ENCODE measurements around the gene TP73.
A peak's percentile ranks its signal among the peaks of the same experiment; 100 is the strongest.

The TP73 gene

DNA sequence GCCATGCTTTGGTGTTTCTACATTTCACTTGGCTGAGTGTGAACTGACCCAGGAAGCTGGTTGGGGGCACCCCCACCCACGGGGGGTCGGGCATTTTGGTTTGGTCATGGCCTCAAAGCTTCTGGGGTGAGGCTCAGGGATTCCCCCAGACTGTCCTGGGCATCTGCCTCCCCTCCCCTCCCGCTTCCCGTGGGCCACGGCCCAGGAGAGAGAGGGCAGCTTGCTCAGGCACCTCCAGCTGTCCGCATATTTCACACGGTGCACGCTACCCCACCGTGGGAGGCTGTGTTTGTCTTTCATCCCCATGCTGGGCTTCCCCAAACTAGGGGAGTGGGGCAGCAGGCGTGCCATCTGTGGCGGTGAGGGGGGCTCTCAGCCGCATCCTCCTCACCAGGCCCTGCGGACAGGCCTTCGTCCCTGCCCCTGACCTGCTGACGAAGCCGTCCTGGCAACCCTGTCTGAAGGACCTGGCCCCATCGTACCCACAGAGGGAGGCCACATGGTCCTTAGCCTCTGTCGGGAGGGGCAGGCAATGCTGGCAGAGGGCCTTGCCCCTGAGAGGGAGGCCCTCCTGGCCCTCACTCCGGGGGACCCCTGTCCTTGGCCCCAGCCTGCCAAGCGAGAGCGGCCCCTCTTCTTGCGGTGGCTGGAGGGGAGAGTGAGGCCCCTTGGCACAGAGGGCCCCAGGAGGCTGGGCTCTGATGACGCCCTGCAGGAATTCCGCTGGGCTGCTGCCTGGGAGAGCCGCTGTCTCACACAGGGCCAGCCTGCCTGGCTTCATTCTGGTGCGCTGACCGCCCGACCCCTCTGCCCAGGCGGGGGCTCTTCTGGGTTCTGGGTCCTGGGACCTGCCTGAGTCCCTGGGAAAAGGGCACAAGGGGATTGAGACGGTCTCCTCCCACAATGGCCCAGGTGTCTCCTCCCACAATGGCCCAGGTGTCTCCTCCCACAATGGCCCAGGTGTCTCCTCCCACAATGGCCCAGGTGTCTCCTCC, 22.1 kb downstream of the TP73 start:
- DNase-seq = no peak

DNA sequence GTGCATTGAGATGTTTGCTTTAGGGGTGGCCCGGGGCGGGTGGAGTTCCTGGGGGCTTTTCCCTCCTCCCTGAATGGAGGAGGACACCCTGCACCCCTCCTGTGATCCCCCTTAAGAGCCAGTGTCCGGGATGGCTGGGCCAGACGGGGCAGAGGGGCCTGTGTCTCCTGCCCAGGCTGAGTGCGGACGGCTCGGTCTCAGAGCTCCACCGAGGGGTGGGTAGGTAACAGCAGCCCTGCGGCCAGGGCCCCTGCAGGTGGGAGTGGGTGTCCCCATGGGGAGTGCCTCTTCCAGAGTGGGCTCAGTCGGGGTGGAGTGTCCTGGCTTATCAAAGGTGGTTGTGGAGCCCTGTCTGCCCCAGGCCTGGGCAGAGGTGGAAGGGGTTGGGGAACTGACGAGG, 23.1 kb downstream of the TP73 start:
- DNase-seq = no peak

DNA sequence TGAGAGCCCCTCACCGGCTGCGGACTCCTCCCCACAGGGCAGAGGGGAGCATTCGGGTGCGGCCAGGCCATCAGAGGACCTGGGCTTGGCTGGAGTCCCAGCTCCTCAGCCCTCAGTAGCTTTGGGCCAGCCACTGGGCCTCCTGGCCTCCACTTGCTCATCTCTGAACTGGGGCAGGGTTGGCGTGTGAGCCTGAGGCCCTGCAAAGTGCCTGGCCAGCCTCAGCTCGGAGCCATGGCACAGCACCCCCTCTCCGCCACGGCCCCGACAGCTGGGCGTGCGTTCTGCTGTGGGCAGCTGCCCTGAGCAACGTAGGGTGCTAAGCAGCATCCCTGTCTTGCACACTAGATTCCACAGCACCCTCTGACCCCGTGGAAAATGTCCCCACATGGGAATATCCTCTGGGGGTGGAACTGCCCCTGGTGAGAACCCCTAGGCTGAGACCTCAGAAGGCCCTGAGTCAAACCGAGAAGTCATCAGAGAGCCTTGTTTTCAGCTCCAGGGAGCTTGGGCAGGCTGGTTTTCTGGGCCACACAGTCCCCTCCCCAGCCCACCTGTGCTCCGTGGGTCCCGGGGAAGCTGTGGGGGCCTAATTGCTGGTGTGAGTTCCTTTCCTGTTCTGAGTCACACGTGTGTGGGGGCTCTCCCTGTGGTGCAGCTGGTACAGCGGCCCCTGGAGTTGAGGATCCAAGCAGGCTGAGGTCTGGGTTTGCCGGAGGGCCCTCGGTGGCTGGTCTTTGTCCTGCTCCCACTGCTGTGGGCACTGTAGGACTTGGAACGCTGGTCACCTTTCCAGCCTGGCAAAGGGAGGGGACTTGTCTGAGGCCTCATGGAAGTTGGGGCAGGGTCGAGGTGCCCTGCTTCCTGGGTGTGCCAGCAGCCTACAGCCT, 24.5 kb downstream of the TP73 start:
- peak; percentile 27 to 41 for DNase-seq

DNA sequence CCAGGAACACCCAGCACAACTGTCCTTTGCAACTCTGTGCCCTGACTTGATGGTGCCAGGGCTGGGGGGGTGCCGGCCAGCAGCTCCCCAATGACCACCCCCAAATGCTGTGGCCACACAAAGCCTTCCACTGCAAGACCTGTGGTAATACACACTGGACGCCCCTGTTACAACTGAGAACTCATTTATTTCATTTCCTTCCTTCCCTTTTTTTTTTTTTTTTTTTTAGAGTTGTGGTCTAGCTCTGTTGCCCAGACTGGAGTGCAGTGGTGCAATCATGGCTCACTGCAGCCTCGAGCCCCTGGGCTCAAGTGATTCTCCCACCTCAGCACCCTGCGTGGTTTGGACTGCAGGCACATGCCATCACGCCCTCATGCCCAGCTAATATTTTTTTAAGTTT, 25.2 kb downstream of the TP73 start:
- peak; percentile 35 to 45 for DNase-seq

DNA sequence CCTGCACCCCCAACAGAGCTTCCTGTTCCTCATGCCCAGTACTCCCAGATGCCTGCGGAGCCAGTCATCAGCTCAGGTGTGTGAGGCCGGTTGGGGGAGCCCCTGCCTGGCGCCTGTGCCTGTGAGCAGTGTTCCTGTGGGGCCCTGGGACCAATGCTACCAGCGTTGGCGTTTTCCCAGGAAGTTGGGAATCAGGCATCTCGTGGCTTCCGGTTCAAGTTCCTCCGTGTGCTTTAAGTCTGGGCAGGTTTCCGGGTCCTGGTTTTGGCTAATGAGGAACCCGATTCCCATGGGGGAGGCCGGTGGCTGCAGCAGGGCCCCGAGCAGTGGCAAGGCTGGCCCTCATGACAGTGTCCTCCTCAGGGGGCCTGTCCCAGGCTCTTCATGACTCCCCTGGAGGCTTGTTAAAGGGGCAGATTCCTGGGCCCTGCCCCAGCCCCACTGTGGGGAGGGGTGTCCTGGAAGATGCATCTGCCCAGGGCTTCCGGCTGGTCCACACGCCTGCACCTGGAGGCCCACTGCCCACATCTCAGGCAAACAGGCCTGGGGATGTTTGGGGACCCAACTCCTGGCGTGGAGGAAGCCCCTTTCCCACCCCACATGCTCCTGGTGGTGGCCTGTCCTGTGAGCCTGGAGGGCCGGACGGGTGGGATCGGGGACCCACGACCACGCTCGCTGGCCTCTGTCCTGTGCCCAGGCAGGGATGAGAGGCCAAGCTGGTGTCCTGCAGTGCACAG, 26.2 kb downstream of the TP73 start:
- peak in 1 of 2 experiments; percentile 18 for DNase-seq

DNA sequence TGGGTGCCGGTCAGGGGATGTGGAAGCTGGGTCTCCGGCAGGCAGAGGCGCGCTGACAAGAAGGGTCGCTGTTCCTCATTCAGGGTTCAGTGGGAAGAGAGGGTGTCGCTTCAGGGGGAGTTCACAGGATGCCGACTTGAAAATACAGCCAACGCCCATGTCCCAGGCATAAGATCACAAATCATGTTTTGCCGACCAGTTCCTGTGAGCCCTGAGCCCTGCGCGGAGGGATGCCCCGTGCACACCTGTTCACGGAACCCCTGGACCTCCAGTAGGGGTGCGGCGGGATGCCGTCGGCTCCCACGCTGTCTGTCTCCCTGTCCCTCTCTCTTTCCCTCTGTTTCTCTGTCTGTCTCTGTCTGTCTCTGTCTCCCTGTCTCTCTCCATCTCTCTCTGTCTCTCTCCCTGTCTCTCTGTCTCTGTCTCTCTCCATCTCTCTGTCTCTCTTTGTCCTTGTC, 26.8 kb downstream of the TP73 start:
- DNase-seq = no peak

DNA sequence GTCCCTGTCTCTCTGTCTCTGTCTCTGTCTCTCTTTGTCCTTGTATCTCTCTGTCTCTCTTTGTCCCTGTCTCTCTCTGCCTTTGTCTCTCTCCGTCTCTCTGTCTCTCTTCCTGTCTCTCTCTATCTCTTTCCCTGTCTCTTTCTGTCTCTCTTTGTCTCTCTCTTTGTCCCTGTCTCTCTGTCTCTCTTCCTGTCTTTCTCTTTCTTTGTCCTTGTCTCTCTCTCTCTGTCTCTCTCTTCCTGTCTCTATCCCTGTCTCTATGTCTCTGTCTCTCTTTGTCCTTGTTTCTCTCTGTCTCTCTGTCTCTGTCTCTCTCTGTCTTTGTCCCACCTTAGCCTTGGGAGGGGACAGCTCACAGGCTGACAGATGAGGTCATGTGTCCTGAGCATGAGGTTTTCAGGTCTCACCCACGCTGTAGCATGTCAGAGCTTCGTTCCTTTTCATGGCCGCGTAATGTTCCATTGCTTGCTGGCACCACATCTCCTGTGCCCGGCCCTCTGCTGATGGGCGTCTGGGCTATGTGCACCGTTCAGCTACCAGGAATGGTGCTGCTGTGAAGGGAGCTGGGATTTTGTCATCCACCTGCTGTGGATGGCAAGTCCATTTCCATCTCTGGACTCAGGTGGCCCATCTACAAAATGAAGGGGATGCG, 27.6 kb downstream of the TP73 start:
- no peak for DNase-seq

DNA sequence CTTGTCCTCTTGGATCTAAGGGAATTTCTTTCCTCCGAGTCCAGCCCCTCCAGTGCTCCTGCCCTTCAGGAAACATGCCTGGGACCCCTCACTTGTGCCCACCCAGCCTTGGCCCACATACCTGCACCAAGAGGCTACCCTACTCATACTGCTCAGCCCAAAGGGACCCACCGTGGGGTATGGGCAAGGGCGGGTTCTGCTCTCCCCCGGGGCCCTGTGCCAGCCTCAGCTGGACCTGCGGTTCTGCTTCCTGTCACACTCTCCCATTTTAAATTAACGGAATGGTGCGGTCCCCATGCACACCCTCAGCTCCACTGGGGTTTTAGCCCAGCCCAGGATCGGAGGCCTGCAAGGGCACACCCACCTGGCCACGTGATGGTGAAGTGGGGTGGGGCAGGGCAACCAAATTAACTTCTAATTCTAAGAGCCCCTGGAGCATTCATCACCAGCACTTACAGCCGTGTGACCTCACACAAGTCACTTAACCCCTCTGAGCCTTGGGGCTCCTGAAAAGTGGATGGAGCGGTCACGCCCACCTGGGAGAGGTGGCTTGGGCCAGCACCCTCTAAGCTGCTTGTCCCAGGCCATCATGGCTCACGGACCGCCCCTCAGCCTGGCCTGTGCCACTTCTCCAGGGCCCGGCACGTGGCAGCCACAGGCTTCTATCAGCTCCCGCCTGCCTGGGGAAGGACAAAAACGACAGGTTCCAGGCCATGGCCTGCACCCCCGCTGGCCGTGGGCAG, 28.3 kb downstream of the TP73 start:
- no peak for DNase-seq

DNA sequence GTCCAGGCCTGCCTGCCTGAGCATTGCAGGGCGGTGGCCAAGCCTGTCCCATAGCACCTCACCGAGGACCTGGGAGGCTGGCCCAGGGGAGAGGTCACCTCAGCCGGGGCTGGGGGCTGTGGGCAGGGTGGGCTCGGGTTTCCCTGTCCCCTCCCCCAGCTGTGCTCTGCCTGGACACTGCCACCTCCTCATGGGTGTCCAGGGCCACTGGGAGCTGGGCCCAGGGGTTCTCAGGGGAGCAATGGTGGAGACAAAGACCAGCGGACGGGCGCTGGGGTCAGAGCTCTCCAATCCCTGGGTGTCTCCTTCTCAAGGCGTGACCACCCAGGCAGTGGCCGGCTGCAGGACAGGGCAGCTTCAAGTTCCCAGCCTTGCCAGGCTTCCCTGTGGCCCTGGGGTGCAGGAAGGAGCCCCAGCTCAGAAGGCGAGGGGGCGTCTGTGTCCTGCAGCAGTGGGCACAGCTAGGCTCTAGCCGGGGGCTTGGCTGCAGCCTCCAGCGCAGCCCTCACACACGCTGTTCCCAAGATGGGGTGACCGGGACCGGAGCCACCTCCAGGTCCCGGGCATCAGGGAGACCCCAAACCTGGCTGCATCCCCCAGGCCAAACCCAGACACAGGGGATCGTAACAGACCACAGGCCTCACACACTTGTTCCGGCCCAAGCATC, 29.0 kb downstream of the TP73 start:
- DNase-seq = no peak

DNA sequence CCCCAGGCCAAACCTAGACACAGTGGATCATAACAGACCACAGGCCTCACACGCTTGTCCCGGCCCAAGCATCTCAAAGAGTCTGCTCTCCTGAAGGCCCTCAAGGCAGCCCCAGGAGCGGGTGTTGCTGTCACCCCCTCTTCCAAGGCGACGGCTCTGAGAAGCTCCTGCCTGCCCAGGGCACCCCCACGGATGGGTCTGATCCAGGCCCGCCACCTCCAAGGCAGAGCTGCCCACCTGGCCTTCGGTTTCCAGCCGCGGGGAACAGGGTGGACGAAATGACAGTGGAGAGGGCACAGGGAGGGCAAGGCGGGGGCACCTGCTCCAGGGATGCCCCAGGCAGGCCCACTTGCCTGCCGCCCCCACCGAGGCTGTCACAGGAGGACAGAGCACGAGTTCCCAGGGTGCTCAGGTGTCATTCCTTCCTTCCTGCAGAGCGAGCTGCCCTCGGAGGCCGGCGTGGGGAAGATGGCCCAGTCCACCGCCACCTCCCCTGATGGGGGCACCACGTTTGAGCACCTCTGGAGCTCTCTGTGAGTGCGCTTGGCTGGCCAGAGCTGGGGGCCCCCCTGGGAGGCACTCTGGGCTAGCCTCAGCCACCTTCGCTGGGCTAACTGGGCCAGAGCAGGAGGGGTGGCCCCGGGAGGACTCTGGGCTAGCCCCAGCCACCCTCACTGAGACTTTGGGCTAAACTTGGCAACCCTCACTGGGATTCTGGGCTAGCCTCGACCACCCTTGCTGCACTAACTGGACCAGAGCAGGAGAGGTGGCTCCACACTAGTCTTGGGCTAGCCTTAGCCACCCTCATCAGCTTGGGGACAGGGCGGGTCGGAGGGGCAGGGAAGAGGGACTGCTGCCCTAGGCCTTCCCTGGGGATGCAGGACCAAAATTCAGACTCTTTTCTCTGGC, 29.8 kb downstream of the TP73 start:
- DNase-seq = no peak

DNA sequence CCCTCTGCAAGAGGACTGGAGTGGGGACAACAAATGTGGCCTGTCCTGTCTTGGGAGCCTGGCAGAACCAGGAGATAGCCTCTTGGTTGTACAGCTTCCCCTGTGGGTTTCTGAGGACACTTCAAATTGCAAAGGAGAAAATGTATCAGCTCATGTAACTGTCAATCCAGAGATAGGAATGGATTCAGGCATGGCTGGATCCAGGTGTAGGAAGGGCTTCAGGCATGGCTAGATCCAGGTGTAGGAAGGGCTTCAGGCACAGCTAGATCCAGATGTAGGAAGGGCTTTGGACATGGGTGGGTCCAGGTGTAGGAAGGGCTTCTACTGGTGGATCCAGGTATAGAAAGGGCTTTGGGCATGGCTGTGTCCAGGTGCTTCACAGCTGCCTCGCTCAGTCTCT, 30.9 kb downstream of the TP73 start:
- no peak for DNase-seq

DNA sequence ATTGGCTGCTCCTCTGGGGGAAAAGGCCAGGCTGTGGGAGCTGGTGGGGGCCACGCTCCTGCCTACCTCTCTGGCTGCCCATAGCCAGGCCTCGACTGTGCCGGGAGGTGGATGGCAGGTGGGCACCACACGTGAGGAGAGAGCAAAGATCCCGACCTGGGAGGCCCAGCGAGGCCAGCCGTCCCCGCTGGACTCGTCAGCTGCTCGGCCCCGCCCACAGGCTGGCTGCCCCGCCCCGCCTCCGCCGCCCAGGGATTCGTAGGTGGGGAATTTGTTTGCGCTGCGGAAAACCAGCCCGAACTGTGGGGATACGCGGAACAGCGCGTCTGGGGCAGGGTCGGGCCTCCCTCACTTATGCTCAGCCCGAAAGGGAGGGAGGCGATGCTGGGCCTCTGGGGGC, 31.7 kb downstream of the TP73 start:
- DNase-seq = no peak

DNA sequence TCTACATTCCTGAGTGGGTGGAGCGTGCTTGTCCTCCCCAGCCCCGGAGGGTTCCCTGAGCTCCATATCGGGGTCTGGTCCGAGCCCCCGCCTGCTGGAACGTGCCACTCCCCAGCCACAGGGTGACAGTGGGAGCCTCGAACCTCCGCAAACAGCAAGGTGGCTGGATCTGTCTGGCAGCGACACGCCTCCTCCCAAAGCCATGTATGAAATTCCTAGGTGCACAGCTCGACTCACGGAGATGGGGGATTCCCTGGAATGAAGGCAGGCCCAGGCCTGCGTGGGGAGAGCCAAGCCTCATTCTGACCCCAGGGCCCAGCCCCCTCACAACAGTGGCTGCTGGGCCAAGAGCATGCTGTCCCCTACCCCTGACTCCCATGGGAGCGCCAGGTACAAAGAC, 32.9 kb downstream of the TP73 start:
- DNase-seq = no peak

DNA sequence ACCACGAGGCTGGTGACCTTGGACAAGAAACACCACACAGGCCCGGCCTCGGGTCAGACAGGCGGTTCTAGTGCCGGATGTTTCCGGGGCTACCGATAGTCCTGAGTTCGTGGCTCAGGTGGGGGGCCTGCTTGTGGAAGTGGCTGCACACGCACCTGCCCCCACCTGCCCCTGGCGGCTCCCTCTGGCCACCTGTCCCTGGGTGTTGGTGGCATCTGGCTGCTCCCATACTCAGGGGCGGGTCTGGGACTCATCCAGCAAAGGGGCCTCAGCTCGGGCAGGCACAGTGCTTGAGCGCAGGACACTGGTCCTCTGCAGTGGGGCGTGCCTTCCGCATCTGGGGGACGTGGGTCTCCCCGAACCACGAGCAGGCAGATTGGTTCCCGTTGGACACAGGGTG, 33.6 kb downstream of the TP73 start:
- DNase-seq = no peak

DNA sequence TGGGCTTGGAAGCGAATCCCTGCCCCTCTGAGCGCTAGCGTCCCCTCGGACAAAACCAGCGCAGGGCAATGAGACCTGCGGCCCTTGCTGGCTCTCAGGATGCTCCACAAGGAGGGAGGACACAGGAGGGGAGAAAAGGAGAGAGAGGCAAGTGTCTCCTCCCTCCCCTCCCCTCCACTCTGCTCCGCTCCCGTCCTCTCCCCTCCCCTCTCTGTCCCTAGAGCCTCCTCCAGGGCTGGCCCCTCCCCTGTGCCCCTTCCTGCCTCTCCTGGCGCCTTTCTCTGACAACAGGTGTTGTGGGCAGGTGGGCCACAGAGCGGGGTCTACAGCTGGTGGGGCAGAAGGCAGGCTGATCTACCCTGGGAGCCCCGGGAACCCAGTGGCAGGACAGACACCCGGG, 35.2 kb downstream of the TP73 start:
- DNase-seq = no peak

DNA sequence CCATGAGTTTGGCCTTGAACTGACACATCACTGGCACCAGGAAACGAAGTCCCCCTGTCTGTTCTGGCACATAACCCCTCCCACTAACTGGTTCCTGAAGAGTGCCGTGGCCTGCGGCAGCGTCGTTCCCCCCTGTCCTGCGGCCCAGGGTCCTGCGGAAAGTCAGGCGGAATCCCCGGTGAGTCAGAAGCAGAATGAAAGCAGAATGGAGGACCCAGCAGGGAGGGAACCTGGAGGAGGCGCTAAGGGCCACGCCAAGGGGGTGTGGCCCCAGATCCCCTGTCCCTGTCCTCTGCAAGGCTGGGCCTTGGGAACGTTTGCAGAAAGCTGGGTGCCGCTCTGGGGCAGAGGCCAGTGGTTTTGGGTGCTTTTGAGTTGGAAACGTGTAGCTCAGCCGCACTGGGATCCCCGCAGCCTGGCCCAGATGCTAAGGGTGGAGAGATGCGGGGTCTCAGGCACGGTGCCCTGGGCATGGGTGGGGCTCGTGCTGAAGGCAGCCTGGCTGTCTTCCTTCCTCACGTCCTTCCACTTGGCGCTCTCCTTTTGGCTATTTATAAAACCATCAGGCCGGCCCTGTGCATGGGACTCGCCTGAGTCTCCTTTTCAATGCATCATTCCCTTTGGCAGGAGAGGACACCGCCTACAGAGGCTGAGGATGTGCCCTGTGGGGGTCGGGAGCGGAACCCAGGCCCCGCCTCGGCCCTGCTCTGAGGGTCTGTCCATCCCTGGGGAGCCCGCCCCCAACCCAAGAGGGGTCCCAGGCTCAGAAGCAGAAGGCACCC, 36.2 kb downstream of the TP73 start:
- DNase-seq = no peak

DNA sequence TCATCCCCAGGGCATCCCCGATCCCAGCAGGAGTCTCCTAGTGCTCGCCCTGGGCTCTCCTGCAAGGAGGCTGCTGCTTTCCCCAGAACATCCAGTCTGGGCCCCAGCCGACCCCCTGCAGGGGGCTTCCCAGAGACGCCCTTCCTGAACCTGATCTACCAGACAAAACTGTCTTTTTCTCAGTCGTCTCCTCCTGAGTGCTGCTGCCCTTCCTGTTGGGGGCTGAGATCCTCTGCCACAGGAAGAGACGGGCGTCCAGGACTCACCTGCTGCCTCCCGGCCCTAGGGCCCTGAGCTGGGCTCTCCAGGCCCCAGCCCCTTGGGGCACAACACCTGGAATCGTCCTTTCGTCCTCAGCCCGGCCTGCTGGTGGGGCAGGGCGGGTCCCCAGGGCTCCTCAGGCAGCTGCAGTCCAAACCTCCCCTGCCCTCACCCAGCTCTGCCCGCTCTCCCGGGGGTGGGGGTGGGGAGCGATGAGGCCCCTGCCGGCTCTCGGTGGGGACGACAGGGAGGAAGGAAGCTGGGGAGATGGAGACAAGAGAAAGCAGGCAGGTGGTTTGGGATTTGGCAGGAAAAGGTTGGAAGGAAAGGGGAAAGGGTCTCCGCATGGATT, 36.9 kb downstream of the TP73 start:
- no peak for DNase-seq

DNA sequence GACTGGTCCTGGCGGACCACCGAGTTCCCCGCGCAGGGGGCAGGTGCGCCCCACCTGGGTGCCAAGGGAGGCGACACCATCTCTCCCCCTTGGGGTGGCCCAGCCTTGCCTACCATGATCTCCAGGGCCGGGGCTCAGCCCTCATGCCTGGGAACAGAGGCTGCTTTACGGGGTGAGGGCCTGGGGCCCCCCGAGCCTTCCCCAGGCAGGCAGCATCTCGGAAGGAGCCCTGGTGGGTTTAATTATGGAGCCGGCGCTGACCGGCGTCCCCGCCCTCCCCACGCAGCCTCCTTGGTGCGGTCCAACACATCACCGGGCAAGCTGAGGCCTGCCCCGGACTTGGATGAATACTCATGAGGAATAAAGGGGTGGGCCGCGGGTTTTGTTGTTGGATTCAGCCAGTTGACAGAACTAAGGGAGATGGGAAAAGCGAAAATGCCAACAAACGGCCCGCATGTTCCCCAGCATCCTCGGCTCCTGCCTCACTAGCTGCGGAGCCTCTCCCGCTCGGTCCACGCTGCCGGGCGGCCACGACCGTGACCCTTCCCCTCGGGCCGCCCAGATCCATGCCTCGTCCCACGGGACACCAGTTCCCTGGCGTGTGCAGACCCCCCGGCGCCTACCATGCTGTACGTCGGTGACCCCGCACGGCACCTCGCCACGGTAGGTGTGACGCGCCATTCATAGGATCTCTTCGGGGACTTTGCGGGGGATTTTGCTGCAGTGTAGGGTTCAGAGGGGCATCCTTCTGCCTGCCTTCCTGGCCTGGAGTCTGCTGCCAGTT, 38.2 kb downstream of the TP73 start:
- no peak for DNase-seq

Data from Kasumi-1 (cell line).